Endothelial cell of umbilical vein (primary cell): ENCODE measurements around the gene PEG3. TPM values are rescaled to one million over a fixed set of nuclear protein-coding genes. Genes with fewer than 3 reads are reported as not detected.

ENCODE experiments used
- BruUV-seq: library from RNA; stranded (reverse); fragments of 400-500 nt; replicated peaks from 2 replicates; lab custom pipeline; 2021; lab: Mats Ljungman, UMichigan
- CTCF ChIA-PET: fragments of 300-600, 350-600 bp; sonication (Branson Sonifier 250); formaldehyde crosslinking; loops from one replicate; lab custom pipeline; 2021; ENCODE audit warnings: antibody characterized with exemption, inconsistent platforms; lab: Charles Lee
- POLR2A ChIA-PET: fragments of 300-600, 350-600 bp; sonication (Branson Sonifier 250); formaldehyde crosslinking; loops from one replicate; lab custom pipeline; 2021; ENCODE audit warnings: antibody characterized with exemption, inconsistent platforms; lab: Charles Lee
- DNase-seq: peaks from one replicate; pipeline ENCODE4 v3.0.0-alpha.2; 2011; ENCODE audit warnings: low read depth, low spot score
- FAIRE-seq: peaks from 2 replicates; lab custom pipeline; 2011; peaks lifted over from hg19 to GRCh38; lab: Jason Lieb, UNC
- H2AFZ ChIP-seq: 2 replicates; pipeline ENCODE4 v1.6.0; 2012; ENCODE audit warnings: low read depth, low read length, control low read depth, inconsistent platforms
- H3K27ac ChIP-seq: 2 replicates; pipeline ENCODE4 v1.5.1; 2011; ENCODE audit warnings: low read depth, mild to moderate bottlenecking, control low read depth, low read length, moderate library complexity; ENCODE audit not compliant: insufficient read depth
- H3K27me3 ChIP-seq, 2 experiments: 2 replicates each; pipeline versions ENCODE4 v1.6.0 to v1.6.1; 2011; ENCODE audit warnings: low read length in 2 of 2, mixed read lengths in 1 of 2; ENCODE audit not compliant: control insufficient read depth in 2 of 2, insufficient read depth in 2 of 2
- H3K36me3 ChIP-seq, 2 experiments: 2 replicates in 1 of 2; 3 replicates in 1 of 2; pipeline ENCODE4 v1.5.1; 2011; ENCODE audit warnings: low read length in 2 of 2, mild to moderate bottlenecking in 1 of 2, moderate library complexity in 1 of 2; ENCODE audit not compliant: control insufficient read depth in 2 of 2, insufficient read depth in 2 of 2; ENCODE audit errors: extremely low read depth in 1 of 2
- H3K4me1 ChIP-seq: 3 replicates; pipeline ENCODE4 v1.5.1; 2011; ENCODE audit warnings: mild to moderate bottlenecking, low read length; ENCODE audit not compliant: control insufficient read depth, insufficient read depth; ENCODE audit errors: extremely low read depth
- H3K4me2 ChIP-seq: 2 replicates; pipeline ENCODE4 v1.6.1; 2011; ENCODE audit warnings: low read length, control low read depth, mixed read lengths; ENCODE audit not compliant: insufficient read depth
- H3K4me3 ChIP-seq, 3 experiments: fragments of 200-600 bp in 1 of 3; sonication (generic), shearing (Covaris generic) in 1 of 3; replicated peaks in 1 of 3; 2 replicates each; pipeline ENCODE4 v1.5.1; 2011 to 2016; ENCODE audit warnings: control low read depth in 3 of 3, low read length in 3 of 3, mild to moderate bottlenecking in 2 of 3, inconsistent platforms in 1 of 3, low read depth in 1 of 3, moderate library complexity in 1 of 3; ENCODE audit not compliant: insufficient read depth in 1 of 3
- H3K79me2 ChIP-seq: 2 replicates; pipeline ENCODE4 v1.6.0; 2012; ENCODE audit warnings: low read length, inconsistent platforms; ENCODE audit not compliant: control insufficient read depth, insufficient read depth
- H3K9ac ChIP-seq: replicated peaks from 2 replicates; pipeline ENCODE3; 2011; ENCODE audit warnings: low read length, control low read depth; ENCODE audit not compliant: insufficient read depth; ENCODE audit errors: extremely low read depth
- H3K9me1 ChIP-seq: replicated peaks from 3 replicates; pipeline ENCODE4 v1.6.0; 2011; ENCODE audit warnings: mild to moderate bottlenecking, low read length; ENCODE audit not compliant: control insufficient read depth, insufficient read depth; ENCODE audit errors: extremely low read depth
- H3K9me3 ChIP-seq: replicated peaks from 2 replicates; pipeline ENCODE4 v1.5.1; 2012; ENCODE audit warnings: low read length, inconsistent platforms; ENCODE audit not compliant: control insufficient read depth, insufficient read depth
- H4K20me1 ChIP-seq: replicated peaks from 2 replicates; pipeline ENCODE3; 2011; ENCODE audit warnings: mild to moderate bottlenecking, low read length; ENCODE audit not compliant: control insufficient read depth, insufficient read depth; ENCODE audit errors: extremely low read depth
- EZH2 ChIP-seq: IDR thresholded peaks from 2 replicates; pipeline ENCODE4 v1.6.1; 2012; ENCODE audit warnings: borderline replicate concordance, low read depth, mild to moderate bottlenecking, moderate library complexity, low read length, inconsistent platforms; ENCODE audit not compliant: severe bottlenecking
- FOS ChIP-seq: IDR thresholded peaks from 2 replicates; pipeline ENCODE4 v1.6.1; 2011; ENCODE audit warnings: mild to moderate bottlenecking, low read length, moderate library complexity, borderline replicate concordance; ENCODE audit not compliant: insufficient read depth
- GATA2 ChIP-seq: IDR thresholded peaks from 2 replicates; pipeline ENCODE4 v1.7.0; 2011; ENCODE audit warnings: low read depth, mild to moderate bottlenecking, moderate library complexity, mixed read lengths, low read length; ENCODE audit not compliant: insufficient read length, insufficient read depth
- JUN ChIP-seq: IDR thresholded peaks from 2 replicates; pipeline ENCODE4 v1.6.1; 2011; ENCODE audit warnings: borderline replicate concordance, low read depth; ENCODE audit not compliant: insufficient read length, insufficient read depth
- MYC ChIP-seq: IDR thresholded peaks from one replicate; pipeline ENCODE4 v1.6.1; 2011; ENCODE audit warnings: mild to moderate bottlenecking, low read depth, low read length
- POLR2A ChIP-seq: IDR thresholded peaks from 2 replicates; pipeline ENCODE4 v1.6.1; 2012; ENCODE audit warnings: low read depth, mild to moderate bottlenecking, control low read depth, low read length
- POLR2AphosphoS5 ChIP-seq: IDR thresholded peaks from 2 replicates; pipeline ENCODE4 v1.6.1; 2012; ENCODE audit warnings: low read depth, mild to moderate bottlenecking, control low read depth, low read length, moderate library complexity; ENCODE audit not compliant: insufficient read depth
- dilution Hi-C: fragments of 300-500 bp; cut with MboI; formaldehyde crosslinking; loops from one replicate; pipeline ENCODE4 v1.15.0; 2019; ENCODE audit warnings: low sequenced_read_pairs; ENCODE audit not compliant: extremely low pct_ligation_motif_present
- intact Hi-C: fragments of 100-400 bp; cut with micrococcal nuclease; formaldehyde crosslinking; loops from one replicate; pipeline ENCODE4 v1.10.0; 2022
- polyA plus RNA-seq, 4 experiments: library from polyadenylated mRNA; depleted of rRNA in 3 of 4; stranded (reverse) in 3 of 4; unstranded in 1 of 4; fragments of >200 nt; gene quantifications; 2 replicates each; pipeline versions ENCODE4 v1.2.1 to v1.2.3, GENCODE V29; 2011 to 2012; ENCODE audit warnings: missing spikeins in 1 of 4
- total RNA-seq: library from RNA; stranded (reverse); gene quantifications from 2 replicates; pipeline ENCODE4 v1.2.3, GENCODE V29; 2021
- TF ChIP-seq, protein P1 (sequence below), 2 donors: IDR thresholded peaks; 1 replicate in 1 of 2; 2 replicates in 1 of 2; pipeline ENCODE4 v1.5.1; 2011; ENCODE audit warnings: low read length in 2 of 2, mild to moderate bottlenecking in 2 of 2, moderate library complexity in 2 of 2, control low read depth in 1 of 2, inconsistent platforms in 1 of 2, low read depth in 1 of 2; ENCODE audit not compliant: insufficient read depth in 1 of 2; ENCODE audit errors: extremely low read depth in 1 of 2
- TF ChIP-seq, protein P2 (sequence below): IDR thresholded peaks from 2 replicates; pipeline ENCODE4 v1.6.1; 2011; ENCODE audit not compliant: insufficient read depth, insufficient read length

The PEG3 gene
- total and polyA plus RNA-seq, 2 donors (not counting 3 experiments of a cell fraction or from before 2014, with no cell fraction given) = 0.27 TPM; not detected in 1

DNA sequence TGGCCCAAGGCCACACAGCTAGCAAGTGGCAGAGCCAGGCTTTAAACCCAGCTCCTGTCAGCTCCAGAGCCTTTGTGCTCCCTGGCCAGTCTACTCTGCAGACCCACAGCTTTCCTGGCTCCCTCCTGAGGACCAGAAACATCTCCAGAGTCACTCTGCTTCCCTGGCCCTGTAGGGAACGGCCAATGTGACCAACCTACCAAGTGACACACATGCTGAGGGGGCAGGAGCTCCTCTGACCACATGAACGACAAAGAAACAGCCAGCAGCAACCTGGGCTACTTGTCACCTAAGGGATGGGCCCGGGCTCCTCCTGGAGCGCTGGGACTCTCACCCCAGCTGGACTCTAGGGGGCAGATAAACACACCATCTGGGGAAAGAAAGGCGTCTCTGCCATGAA, 19.3 kb downstream of the PEG3 start:
- Histone ChIP-seq H3K36me3 (no peaks in the 10 kb centered on the region), H2AFZ (no peak overlapping the region), H3K27me3 (no peaks in the 10 kb centered on the region), H3K4me1 (no peaks in the 10 kb centered on the region), H3K9me1 (no peaks in the 10 kb centered on the region), H3K9ac (no peak overlapping the region), H3K79me2 (no peaks in the 10 kb centered on the region), H3K27ac (no peak overlapping the region), H4K20me1 (no peaks in the 10 kb centered on the region), H3K4me3 (no peak overlapping the region), H3K4me2 (no peak overlapping the region), H3K9me3 (peaks cover 18% of the 10 kb centered on the region)
- no TSS peak for BruUV-seq
- TF ChIP-seq FOS = no peak
- TF ChIP-seq, protein P1, sequence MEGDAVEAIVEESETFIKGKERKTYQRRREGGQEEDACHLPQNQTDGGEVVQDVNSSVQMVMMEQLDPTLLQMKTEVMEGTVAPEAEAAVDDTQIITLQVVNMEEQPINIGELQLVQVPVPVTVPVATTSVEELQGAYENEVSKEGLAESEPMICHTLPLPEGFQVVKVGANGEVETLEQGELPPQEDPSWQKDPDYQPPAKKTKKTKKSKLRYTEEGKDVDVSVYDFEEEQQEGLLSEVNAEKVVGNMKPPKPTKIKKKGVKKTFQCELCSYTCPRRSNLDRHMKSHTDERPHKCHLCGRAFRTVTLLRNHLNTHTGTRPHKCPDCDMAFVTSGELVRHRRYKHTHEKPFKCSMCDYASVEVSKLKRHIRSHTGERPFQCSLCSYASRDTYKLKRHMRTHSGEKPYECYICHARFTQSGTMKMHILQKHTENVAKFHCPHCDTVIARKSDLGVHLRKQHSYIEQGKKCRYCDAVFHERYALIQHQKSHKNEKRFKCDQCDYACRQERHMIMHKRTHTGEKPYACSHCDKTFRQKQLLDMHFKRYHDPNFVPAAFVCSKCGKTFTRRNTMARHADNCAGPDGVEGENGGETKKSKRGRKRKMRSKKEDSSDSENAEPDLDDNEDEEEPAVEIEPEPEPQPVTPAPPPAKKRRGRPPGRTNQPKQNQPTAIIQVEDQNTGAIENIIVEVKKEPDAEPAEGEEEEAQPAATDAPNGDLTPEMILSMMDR (IDR thresholded peaks at IDR 0.05; ENCODE audit: extremely low read depth in 1 of 2, insufficient read depth in 1 of 2, low read depth in 1 of 2, low read length in 2 of 2) = no peak
- TF ChIP-seq POLR2A = no peak
- ChIA-PET POLR2A (no interaction called here), CTCF (no interaction called here)
- intact Hi-C loops (no loop called here), dilution Hi-C loops (no loop called here)
- DNase-seq (no peak), FAIRE-seq (no peak)

DNA sequence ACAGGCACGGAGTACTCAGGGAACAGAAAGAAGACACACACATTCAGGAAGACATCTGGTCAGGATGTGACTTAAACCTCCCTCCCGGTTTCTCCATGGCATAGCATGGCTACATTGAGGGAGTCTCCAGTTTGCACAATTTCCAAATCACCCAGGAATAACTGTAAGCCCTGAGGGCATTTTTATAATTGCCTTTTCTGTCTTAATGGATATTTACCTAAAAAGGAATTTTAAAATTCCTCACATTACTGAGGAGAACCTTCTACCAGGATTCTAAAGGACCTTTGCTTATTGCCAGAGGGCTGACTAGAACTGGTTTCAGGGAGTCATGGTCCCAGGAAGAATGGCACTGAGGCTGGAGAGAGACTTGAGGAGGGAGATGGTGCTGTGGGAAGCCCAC, 21.4 kb downstream of the PEG3 start:
- CTCF ChIA-PET = no interaction called here
- Histone ChIP-seq H3K9ac (no peak overlapping the region), H3K9me1 (no peaks in the 10 kb centered on the region), H3K36me3 (no peaks in the 10 kb centered on the region), H3K27me3 (no peaks in the 10 kb centered on the region), H3K4me2 (no peak overlapping the region), H3K27ac (no peak overlapping the region), H3K4me3 (no peak overlapping the region), H3K79me2 (no peaks in the 10 kb centered on the region), H3K4me1 (no peaks in the 10 kb centered on the region), H3K9me3 (peaks cover 15% of the 10 kb centered on the region), H4K20me1 (no peaks in the 10 kb centered on the region), H2AFZ (no peak overlapping the region)
- intact Hi-C loops = no loop called here
- BruUV-seq = no TSS peak
- dilution Hi-C loops = no loop called here
- POLR2A ChIA-PET = no interaction called here
- FAIRE-seq (no peak), DNase-seq (no peak)
- TF ChIP-seq POLR2A (no peak), GATA2 (no peak), JUN (no peak), FOS (no peak), EZH2 (no peak), MYC (no peak), POLR2AphosphoS5 (no peak)
- TF ChIP-seq, protein P1 (IDR thresholded peaks at IDR 0.05; ENCODE audit: extremely low read depth in 1 of 2, insufficient read depth in 1 of 2, low read depth in 1 of 2, low read length in 2 of 2) = no peak
- TF ChIP-seq, protein P2, sequence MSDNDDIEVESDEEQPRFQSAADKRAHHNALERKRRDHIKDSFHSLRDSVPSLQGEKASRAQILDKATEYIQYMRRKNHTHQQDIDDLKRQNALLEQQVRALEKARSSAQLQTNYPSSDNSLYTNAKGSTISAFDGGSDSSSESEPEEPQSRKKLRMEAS = no peak
